Prostate gland (tissue), 2 donors: Measurements from ENCODE around the gene ARF4.

Experiments used
- POLR2A ChIP-seq: fragments of 450-650 bp; IDR thresholded peaks from one replicate; pipeline ENCODE4 v1.6.1; 2016; ENCODE audit warnings: antibody characterized with exemption, mild to moderate bottlenecking
- TF ChIP-seq, protein P1 (sequence below), 4 experiments: fragments of 200-600 bp in 2 of 4; fragments of 450-650 bp in 2 of 4; sonication (generic) in 2 of 4; IDR thresholded peaks; 1 replicate in 3 of 4; 2 replicates in 1 of 4; pipeline ENCODE4 v1.5.1; 2016 to 2019; ENCODE audit warnings: antibody characterized with exemption in 4 of 4, mild to moderate bottlenecking in 2 of 4, moderate library complexity in 2 of 4

DNA sequence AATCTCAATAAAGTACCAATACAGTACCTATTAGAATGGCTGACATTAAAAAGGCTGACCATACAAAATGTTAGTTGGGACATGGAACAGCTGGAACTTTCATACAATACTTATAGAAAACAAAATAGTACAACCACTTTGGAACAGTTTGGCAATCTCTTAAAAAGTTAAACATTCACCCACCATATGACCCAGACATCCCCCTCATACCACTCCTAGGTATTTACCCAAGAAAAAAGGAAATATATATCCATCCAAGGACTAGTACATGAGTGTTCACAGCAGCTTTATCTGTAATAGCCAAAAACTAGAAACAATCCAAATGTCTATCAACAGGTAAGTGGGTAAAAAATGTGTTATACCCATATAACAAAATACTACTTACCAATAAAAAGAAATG is 25.2 kb upstream of the ARF4 start:
- TF ChIP-seq, protein P1, sequence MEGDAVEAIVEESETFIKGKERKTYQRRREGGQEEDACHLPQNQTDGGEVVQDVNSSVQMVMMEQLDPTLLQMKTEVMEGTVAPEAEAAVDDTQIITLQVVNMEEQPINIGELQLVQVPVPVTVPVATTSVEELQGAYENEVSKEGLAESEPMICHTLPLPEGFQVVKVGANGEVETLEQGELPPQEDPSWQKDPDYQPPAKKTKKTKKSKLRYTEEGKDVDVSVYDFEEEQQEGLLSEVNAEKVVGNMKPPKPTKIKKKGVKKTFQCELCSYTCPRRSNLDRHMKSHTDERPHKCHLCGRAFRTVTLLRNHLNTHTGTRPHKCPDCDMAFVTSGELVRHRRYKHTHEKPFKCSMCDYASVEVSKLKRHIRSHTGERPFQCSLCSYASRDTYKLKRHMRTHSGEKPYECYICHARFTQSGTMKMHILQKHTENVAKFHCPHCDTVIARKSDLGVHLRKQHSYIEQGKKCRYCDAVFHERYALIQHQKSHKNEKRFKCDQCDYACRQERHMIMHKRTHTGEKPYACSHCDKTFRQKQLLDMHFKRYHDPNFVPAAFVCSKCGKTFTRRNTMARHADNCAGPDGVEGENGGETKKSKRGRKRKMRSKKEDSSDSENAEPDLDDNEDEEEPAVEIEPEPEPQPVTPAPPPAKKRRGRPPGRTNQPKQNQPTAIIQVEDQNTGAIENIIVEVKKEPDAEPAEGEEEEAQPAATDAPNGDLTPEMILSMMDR (IDR thresholded peaks at IDR 0.05), result no peak
- TF ChIP-seq POLR2A, result no peak
